Neural crest cell (in vitro differentiated cells): ENCODE results near the gene NFS1. TPM values are rescaled to one million over a fixed set of nuclear protein-coding genes. Genes with fewer than 3 reads are reported as not detected.

ENCODE experiments used
- DNase-seq: peaks from one replicate; pipeline ENCODE4 v3.0.0; 2021; ENCODE audit warnings: low read depth, mixed read lengths, low spot score
- H3K27ac Mint-ChIP-seq: one replicate; pipeline ENCODE4 v1.8.0; 2021; ENCODE audit warnings: mild to moderate bottlenecking, mixed read lengths; ENCODE audit not compliant: unreplicated experiment
- H3K27me3 Mint-ChIP-seq: 2 replicates; pipeline ENCODE4 v1.8.0; 2021; ENCODE audit warnings: low read depth, mild to moderate bottlenecking, mixed read lengths
- H3K36me3 Mint-ChIP-seq: 2 replicates; pipeline ENCODE4 v1.8.0; 2021; ENCODE audit warnings: low read depth, mild to moderate bottlenecking, mixed read lengths
- H3K4me1 Mint-ChIP-seq: 2 replicates; pipeline ENCODE4 v1.8.0; 2021; ENCODE audit warnings: mixed read lengths
- H3K4me3 Mint-ChIP-seq: one replicate; pipeline ENCODE4 v1.8.0; 2021; ENCODE audit warnings: mild to moderate bottlenecking, mixed read lengths
- H3K9me3 Mint-ChIP-seq: 2 replicates; pipeline ENCODE4 v1.8.0; 2021; ENCODE audit warnings: mixed read lengths
- CTCF ChIP-seq: fragments of 200-600 bp; sonication (generic); conservative IDR thresholded peaks from 2 replicates; pipeline ENCODE4 v1.5.0; 2021; ENCODE audit warnings: antibody characterized with exemption, mild to moderate bottlenecking
- total RNA-seq: library from RNA; stranded (reverse); gene quantifications from 2 replicates; pipeline ENCODE4 v1.2.1, GENCODE V29; 2021

The NFS1 gene
- total RNA-seq, 1 donor from 2014 or later: 21.3 TPM

GRCh38 chr20:35673884-35674283, 25.3 kb downstream of the NFS1 start:
- DNase-seq: no peak
- H3K36me3 Mint-ChIP-seq: peaks cover 3% of the 10 kb centered on the region
- no peaks in the 10 kb centered on the region for H3K4me1 Mint-ChIP-seq
- H3K27me3 Mint-ChIP-seq: no peaks in the 10 kb centered on the region
- H3K9me3 Mint-ChIP-seq: no peaks in the 10 kb centered on the region
- no peak for TF ChIP-seq CTCF
- no peak overlapping the region for H3K27ac Mint-ChIP-seq
- no peak overlapping the region for H3K4me3 Mint-ChIP-seq

- Mint-ChIP-seq H3K4me1 (peaks cover 5% of the 10 kb centered on the region), H3K27ac (no peak overlapping the region), H3K36me3 (peaks cover 3% of the 10 kb centered on the region), H3K9me3 (no peaks in the 10 kb centered on the region), H3K4me3 (no peak overlapping the region), H3K27me3 (no peaks in the 10 kb centered on the region)
- no peak for TF ChIP-seq CTCF
- no peak for DNase-seq
Measured at GRCh38 chr20:35669681-35670080, 29.5 kb downstream of the NFS1 start.

GRCh38 chr20:35669221-35669620, 29.9 kb downstream of the NFS1 start:
- Mint-ChIP-seq H3K4me1 (peaks cover 5% of the 10 kb centered on the region), H3K4me3 (no peak overlapping the region), H3K9me3 (no peaks in the 10 kb centered on the region), H3K27ac (no peak overlapping the region), H3K36me3 (peaks cover 3% of the 10 kb centered on the region), H3K27me3 (no peaks in the 10 kb centered on the region)
- no peak for TF ChIP-seq CTCF
- no peak for DNase-seq

- peak overlapping the region; percentile 18 for H3K4me3 Mint-ChIP-seq
- H3K27ac Mint-ChIP-seq: no peak overlapping the region
- no peaks in the 10 kb centered on the region for H3K27me3 Mint-ChIP-seq
- peaks cover 36% of the 10 kb centered on the region for H3K4me1 Mint-ChIP-seq
- DNase-seq: no peak
- H3K36me3 Mint-ChIP-seq: no peaks in the 10 kb centered on the region
- no peaks in the 10 kb centered on the region for H3K9me3 Mint-ChIP-seq
- TF ChIP-seq CTCF: no peak
Measured at GRCh38 chr20:35665949-35666288, 33.2 kb downstream of the NFS1 start.

- Mint-ChIP-seq H3K27ac (peak within 1 kb of the TSS; percentile 100), H3K4me3 (peak within 1 kb of the TSS; percentile 99)
- TF ChIP-seq CTCF: no peak
Measured at GRCh38 chr20:35664466-35665206, 34.5 kb downstream of the NFS1 start, which contains the start of the genes CPNE1 and RBM12. CPNE1 (minus strand) TSS chr20:35664900; CDS start chr20:35632923, 31,977 bp downstream. RBM12 (minus strand) TSS chr20:35664900; CDS start chr20:35655322, 9,578 bp downstream.

More at GRCh38 chr20:35664466-35665206, 34.5 kb downstream of the NFS1 start, which contains the start of the genes CPNE1 and RBM12:
- peaks cover 49% of the 10 kb centered on the region for H3K4me1 Mint-ChIP-seq
- DNase-seq: peak; percentile 93
- H3K27me3 Mint-ChIP-seq: no peaks in the 10 kb centered on the region
- H3K9me3 Mint-ChIP-seq: no peaks in the 10 kb centered on the region
- no peaks in the 10 kb centered on the region for H3K36me3 Mint-ChIP-seq
